ENCODE results near the gene TPPP.

TPPP gene

DNA sequence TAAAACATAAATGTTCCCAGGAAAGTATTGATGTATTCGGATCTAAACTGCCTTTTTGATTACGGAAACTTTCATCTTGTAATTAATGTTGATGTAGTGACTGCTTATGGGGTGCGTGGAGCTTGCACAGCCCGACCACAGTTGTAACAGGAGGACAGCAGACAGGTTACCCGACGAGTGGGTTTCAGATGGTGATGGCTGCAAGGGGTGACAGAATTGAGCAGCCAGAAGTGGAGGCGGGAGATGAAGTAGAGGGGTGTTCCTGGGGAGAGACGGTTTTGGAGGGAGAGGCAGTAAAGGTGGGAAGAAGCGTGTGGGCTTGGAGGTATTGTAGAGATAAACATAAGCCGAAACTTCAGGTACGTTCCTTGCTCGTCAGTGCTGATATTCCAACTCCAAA is 75.3 kb downstream of the TPPP start:
- Histone ChIP-seq H3K4me1 (ENCODE audit: control insufficient read depth in 2 of 2, insufficient read depth in 2 of 2, low read length in 2 of 2) (peaks cover 0 to 2% of the 10 kb centered on the region in 2 donors), H3K4me3 (ENCODE audit: low read length in 2 of 2) (no peak overlapping the region), H3K27ac (ENCODE audit: low read depth in 2 of 2, low read length in 2 of 2) (no peak overlapping the region), H3K27me3 (ENCODE audit: control insufficient read depth in 2 of 2, insufficient read depth in 2 of 2, low read length in 2 of 2) (no peaks in the 10 kb centered on the region), H3K9ac (ENCODE audit: low read depth in 1 of 2, low read length in 2 of 2) (no peak overlapping the region), H3K9me3 (ENCODE audit: control insufficient read depth in 2 of 2, low read length in 2 of 2) (no peaks in the 10 kb centered on the region), H3K36me3 (ENCODE audit: control insufficient read depth in 2 of 2, insufficient read depth in 2 of 2, low read length in 2 of 2) (peaks cover 12 to 20% of the 10 kb centered on the region in 2 donors)

- Histone ChIP-seq H3K9me3 (ENCODE audit: control insufficient read depth in 2 of 2, low read length in 2 of 2) (no peaks in the 10 kb centered on the region), H3K27me3 (ENCODE audit: control insufficient read depth in 2 of 2, insufficient read depth in 2 of 2, low read length in 2 of 2) (no peaks in the 10 kb centered on the region), H3K27ac (ENCODE audit: low read depth in 2 of 2, low read length in 2 of 2) (no peak overlapping the region), H3K4me1 (ENCODE audit: control insufficient read depth in 2 of 2, insufficient read depth in 2 of 2, low read length in 2 of 2) (peaks cover 0 to 6% of the 10 kb centered on the region in 2 donors), H3K4me3 (ENCODE audit: low read length in 2 of 2) (no peak overlapping the region), H3K9ac (ENCODE audit: low read depth in 1 of 2, low read length in 2 of 2) (no peak overlapping the region), H3K36me3 (ENCODE audit: control insufficient read depth in 2 of 2, insufficient read depth in 2 of 2, low read length in 2 of 2) (peaks cover 12 to 20% of the 10 kb centered on the region in 2 donors)
Observed at GRCh38 chr5:616484-617039, 76.6 kb downstream of the TPPP start.

GRCh38 chr5:612498-613424 is 80.4 kb downstream of the TPPP start:
- no peak overlapping the region for H3K27ac ChIP-seq (ENCODE audit: low read depth in 2 of 2, low read length in 2 of 2)
- peak overlapping the region in 1 of 2 donors; percentile 66 for H3K9ac ChIP-seq (ENCODE audit: low read depth in 1 of 2, low read length in 2 of 2)
- no peaks in the 10 kb centered on the region for H3K9me3 ChIP-seq (ENCODE audit: control insufficient read depth in 2 of 2, low read length in 2 of 2)
- H3K27me3 ChIP-seq (ENCODE audit: control insufficient read depth in 2 of 2, insufficient read depth in 2 of 2, low read length in 2 of 2), result peaks cover 2 to 3% of the 10 kb centered on the region in 2 donors
- H3K4me3 ChIP-seq (ENCODE audit: low read length in 2 of 2), result peak overlapping the region; percentile 70 to 78
- H3K4me1 ChIP-seq (ENCODE audit: control insufficient read depth in 2 of 2, insufficient read depth in 2 of 2, low read length in 2 of 2), result peaks cover 0 to 10% of the 10 kb centered on the region in 2 donors
- H3K36me3 ChIP-seq (ENCODE audit: control insufficient read depth in 2 of 2, insufficient read depth in 2 of 2, low read length in 2 of 2), result no peaks in the 10 kb centered on the region

DNA sequence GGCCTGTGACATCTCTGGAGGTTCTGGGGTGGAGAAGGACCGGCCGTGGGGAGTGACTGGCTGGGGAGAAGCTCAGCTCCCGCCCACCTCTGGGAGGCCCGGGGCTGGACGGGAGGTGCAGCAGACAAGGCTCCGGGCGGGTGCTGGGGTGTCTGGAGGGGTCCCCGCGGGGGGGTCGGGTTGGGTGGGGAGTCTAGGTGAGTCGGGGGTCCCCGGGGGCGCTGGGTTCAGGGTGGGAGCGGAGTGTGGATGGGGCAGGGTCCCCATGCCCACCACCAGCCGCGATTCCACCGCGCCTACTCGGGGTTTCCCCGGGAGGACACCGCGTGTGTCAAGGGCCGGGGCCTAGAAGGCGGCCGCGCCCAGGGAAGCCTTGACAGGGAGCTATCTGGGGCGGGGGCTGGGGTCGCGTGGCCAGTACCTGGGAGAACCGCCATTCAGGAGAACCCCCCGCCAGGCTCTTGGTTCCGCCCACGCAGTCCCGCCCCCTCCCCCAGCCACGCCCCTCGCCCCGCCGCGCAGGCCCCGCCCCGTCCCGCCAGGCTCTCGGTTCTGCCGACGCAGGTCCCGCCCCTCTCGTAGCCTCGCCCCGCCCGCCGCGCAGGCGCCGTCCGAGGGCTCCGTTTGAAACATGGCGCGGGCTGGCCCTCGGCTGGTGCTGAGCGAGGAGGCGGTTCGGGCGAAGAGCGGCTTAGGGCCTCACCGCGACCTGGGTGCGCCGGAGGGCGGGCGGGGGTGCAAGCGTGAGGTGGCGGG is 81.2 kb downstream of the TPPP start, which contains the start of gene CEP72:
CEP72 (plus strand) TSS at position 610 of the 756 bp plus-strand sequence; CDS start at position 632, 22 bp downstream.
- Histone ChIP-seq H3K9me3 (ENCODE audit: control insufficient read depth in 2 of 2, low read length in 2 of 2) (no peaks in the 10 kb centered on the region), H3K36me3 (ENCODE audit: control insufficient read depth in 2 of 2, insufficient read depth in 2 of 2, low read length in 2 of 2) (no peaks in the 10 kb centered on the region), H3K4me1 (ENCODE audit: control insufficient read depth in 2 of 2, insufficient read depth in 2 of 2, low read length in 2 of 2) (peaks cover 0 to 10% of the 10 kb centered on the region in 2 donors), H3K27ac (ENCODE audit: low read depth in 2 of 2, low read length in 2 of 2) (no peak within 1 kb of the TSS), H3K9ac (ENCODE audit: low read depth in 1 of 2, low read length in 2 of 2) (peak within 1 kb of the TSS in 1 of 2 donors; percentile 66), H3K27me3 (ENCODE audit: control insufficient read depth in 2 of 2, insufficient read depth in 2 of 2, low read length in 2 of 2) (peaks cover 4% of the 10 kb centered on the region in 2 donors), H3K4me3 (ENCODE audit: low read length in 2 of 2) (peak within 1 kb of the TSS; percentile 70 to 78)

GRCh38 chr5:610744-611730 is 82.1 kb downstream of the TPPP start:
- Histone ChIP-seq H3K9me3 (ENCODE audit: control insufficient read depth in 2 of 2, low read length in 2 of 2) (no peaks in the 10 kb centered on the region), H3K9ac (ENCODE audit: low read depth in 1 of 2, low read length in 2 of 2) (no peak overlapping the region), H3K27ac (ENCODE audit: low read depth in 2 of 2, low read length in 2 of 2) (no peak overlapping the region), H3K4me1 (ENCODE audit: control insufficient read depth in 2 of 2, insufficient read depth in 2 of 2, low read length in 2 of 2) (peaks cover 0 to 10% of the 10 kb centered on the region in 2 donors), H3K27me3 (ENCODE audit: control insufficient read depth in 2 of 2, insufficient read depth in 2 of 2, low read length in 2 of 2) (peaks cover 4% of the 10 kb centered on the region in 2 donors), H3K36me3 (ENCODE audit: control insufficient read depth in 2 of 2, insufficient read depth in 2 of 2, low read length in 2 of 2) (no peaks in the 10 kb centered on the region), H3K4me3 (ENCODE audit: low read length in 2 of 2) (peak overlapping the region; percentile 61 to 71)

DNA sequence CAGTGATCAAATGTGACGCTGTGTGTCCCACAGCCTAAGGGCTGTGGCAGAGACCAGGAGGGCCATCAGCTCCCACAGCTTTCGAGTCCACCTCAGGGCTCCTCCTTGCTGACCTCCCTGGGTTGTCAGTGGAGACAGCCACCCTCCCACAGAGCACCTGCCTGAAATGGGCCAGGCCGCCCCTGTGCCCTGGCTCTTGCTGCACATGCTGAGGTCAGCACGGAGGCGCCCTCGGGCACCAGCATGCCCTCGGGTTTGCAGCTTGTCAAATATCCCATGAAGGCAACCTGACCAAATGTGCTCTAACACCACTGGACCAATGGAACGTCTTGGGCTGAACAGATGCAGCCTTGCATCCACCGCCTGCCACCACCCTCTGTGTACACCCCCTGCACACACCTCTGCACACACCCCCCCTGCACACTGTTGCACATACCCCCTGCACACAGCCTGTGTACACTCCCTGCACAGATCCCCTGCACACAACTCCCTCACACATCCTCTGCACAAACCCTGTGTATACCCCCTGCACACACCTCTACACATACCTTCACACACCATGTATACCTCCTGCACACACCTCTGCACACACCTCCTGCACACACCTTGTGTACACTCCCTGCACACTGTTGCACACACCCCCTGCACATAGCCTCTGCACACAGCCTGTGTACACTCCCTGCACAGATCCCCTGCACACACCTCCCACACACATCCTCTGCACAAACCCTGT is 83.0 kb downstream of the TPPP start:
- peaks cover 0 to 10% of the 10 kb centered on the region in 2 donors for H3K4me1 ChIP-seq (ENCODE audit: control insufficient read depth in 2 of 2, insufficient read depth in 2 of 2, low read length in 2 of 2)

More for the DNA sequence above, 83.0 kb downstream of the TPPP start:
- H3K4me3 ChIP-seq (ENCODE audit: low read length in 2 of 2), result no peak overlapping the region
- no peak overlapping the region for H3K27ac ChIP-seq (ENCODE audit: low read depth in 2 of 2, low read length in 2 of 2)
- peaks cover 4% of the 10 kb centered on the region in 2 donors for H3K27me3 ChIP-seq (ENCODE audit: control insufficient read depth in 2 of 2, insufficient read depth in 2 of 2, low read length in 2 of 2)
- H3K9me3 ChIP-seq (ENCODE audit: control insufficient read depth in 2 of 2, low read length in 2 of 2), result no peaks in the 10 kb centered on the region
- H3K36me3 ChIP-seq (ENCODE audit: control insufficient read depth in 2 of 2, insufficient read depth in 2 of 2, low read length in 2 of 2), result no peaks in the 10 kb centered on the region
- no peak overlapping the region for H3K9ac ChIP-seq (ENCODE audit: low read depth in 1 of 2, low read length in 2 of 2)
